Testis (tissue), 3 donors: ENCODE measurements around the gene KRTAP1-5. TPM values are rescaled to one million over a fixed set of nuclear protein-coding genes. Genes with fewer than 3 reads are reported as not detected.

ENCODE experiments used
- DNase-seq: peaks from one replicate; pipeline ENCODE4 v3.0.0-alpha.2; 2019
- H3K27ac ChIP-seq, 2 donors: fragments of 200-600 bp; sonication (generic); one replicate each; pipeline ENCODE4 v1.5.1; 2019
- H3K27me3 ChIP-seq: fragments of 200-600 bp; sonication (generic); one replicate; pipeline ENCODE4 v1.5.1; 2019
- H3K36me3 ChIP-seq: fragments of 200-600 bp; sonication (generic); one replicate; pipeline ENCODE4 v1.5.1; 2017; ENCODE audit warnings: low read depth; ENCODE audit errors: missing control alignments
- H3K4me1 ChIP-seq: fragments of 200-600 bp; sonication (generic); one replicate; pipeline ENCODE4 v1.5.1; 2019
- H3K4me3 ChIP-seq, 2 donors: fragments of 200-600 bp; sonication (generic); one replicate each; pipeline ENCODE4 v1.5.1; 2017 to 2019
- H3K9me3 ChIP-seq: fragments of 200-600 bp; sonication (generic); one replicate; pipeline ENCODE4 v1.5.1; 2017
- POLR2A ChIP-seq: fragments of 450-650 bp; IDR thresholded peaks from one replicate; pipeline ENCODE4 v1.6.1; 2017; ENCODE audit warnings: antibody characterized with exemption, mild to moderate bottlenecking, moderate library complexity
- WGBS, 2 donors: methylation state at CpG; one replicate each; pipeline ENCODE4 v1.1.5; 2018; 5-methylcytosine and 5-hydroxymethylcytosine counted together
- intact Hi-C: fragments of 100-400 bp; cut with DNase I; formaldehyde crosslinking; loops from one replicate; pipeline ENCODE4 v1.15.1; 2023; ENCODE audit warnings: low total_unique reads
- polyA plus RNA-seq: library from polyadenylated mRNA; stranded (reverse); fragments of 350-450 nt; fragmentation: Illumina TruSeq; extraction: RNeasy Lipid Tissue Mini Kit (QIAGEN cat#74804); gene quantifications from one replicate; pipeline ENCODE4 v1.2.3, GENCODE V29; 2014; ENCODE audit warnings: low read depth, low replicate concordance; ENCODE audit not compliant: insufficient read depth
- total RNA-seq, 2 donors: library from RNA; depleted of rRNA; stranded (reverse); fragments of >200 nt; gene quantifications; one replicate each; pipeline ENCODE4 v1.2.3, GENCODE V29; 2016
- TF ChIP-seq, protein P1 (sequence below), 3 experiments: fragments of 450-650 bp in 2 of 3; fragments of 200-600 bp in 1 of 3; sonication (generic) in 1 of 3; IDR thresholded peaks; one replicate each; pipeline ENCODE4 v1.5.1; 2016 to 2019; ENCODE audit warnings: antibody characterized with exemption in 3 of 3, mild to moderate bottlenecking in 2 of 3, moderate library complexity in 1 of 3

KRTAP1-5 gene
- total and polyA plus RNA-seq, 3 donors from 2014 or later = not detected

DNA sequence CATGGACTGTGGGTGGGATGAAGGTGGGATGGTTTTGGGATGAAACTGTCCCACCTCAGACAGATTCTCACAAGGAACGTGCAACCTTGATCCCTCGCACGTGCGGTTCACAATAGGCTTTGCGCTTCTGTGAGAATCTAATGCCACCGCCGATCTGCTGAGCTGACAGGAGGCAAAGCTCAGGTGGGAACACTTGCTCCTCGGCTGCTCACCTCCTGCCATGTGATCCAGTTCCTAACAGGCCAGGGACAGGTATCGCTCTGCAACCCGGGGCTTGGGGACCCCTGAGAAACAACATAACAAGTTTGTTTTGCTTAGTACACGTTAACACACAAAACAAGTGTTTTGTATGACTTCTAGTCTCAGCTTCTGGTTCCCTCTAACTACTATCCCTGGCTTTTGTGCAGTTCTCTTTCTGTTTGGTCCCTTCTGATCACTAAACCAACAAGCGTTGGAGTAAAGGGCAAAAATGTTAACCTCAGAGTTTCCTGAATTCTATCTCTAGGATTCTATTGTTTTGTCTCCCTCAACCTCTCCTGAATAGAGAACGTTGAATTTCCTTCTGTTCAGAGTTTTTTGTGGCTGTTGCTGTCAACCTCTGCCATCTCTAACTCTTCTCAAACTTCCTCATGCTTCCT is 10.3 kb downstream of the KRTAP1-5 start:
- no peaks in the 10 kb centered on the region for H3K9me3 ChIP-seq
- DNase-seq = no peak
- no peak overlapping the region for H3K4me3 ChIP-seq
- H3K27ac ChIP-seq = no peak overlapping the region
- intact Hi-C loops = no loop called here
- 79 to 88% methylated on average over 13 of the region's 13 CpGs for WGBS, 2 donors
- H3K27me3 ChIP-seq = no peaks in the 10 kb centered on the region
- no peaks in the 10 kb centered on the region for H3K36me3 ChIP-seq
- no peak for TF ChIP-seq POLR2A
- TF ChIP-seq, protein P1, sequence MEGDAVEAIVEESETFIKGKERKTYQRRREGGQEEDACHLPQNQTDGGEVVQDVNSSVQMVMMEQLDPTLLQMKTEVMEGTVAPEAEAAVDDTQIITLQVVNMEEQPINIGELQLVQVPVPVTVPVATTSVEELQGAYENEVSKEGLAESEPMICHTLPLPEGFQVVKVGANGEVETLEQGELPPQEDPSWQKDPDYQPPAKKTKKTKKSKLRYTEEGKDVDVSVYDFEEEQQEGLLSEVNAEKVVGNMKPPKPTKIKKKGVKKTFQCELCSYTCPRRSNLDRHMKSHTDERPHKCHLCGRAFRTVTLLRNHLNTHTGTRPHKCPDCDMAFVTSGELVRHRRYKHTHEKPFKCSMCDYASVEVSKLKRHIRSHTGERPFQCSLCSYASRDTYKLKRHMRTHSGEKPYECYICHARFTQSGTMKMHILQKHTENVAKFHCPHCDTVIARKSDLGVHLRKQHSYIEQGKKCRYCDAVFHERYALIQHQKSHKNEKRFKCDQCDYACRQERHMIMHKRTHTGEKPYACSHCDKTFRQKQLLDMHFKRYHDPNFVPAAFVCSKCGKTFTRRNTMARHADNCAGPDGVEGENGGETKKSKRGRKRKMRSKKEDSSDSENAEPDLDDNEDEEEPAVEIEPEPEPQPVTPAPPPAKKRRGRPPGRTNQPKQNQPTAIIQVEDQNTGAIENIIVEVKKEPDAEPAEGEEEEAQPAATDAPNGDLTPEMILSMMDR (IDR thresholded peaks at IDR 0.05) = no peak
- no peaks in the 10 kb centered on the region for H3K4me1 ChIP-seq

DNA sequence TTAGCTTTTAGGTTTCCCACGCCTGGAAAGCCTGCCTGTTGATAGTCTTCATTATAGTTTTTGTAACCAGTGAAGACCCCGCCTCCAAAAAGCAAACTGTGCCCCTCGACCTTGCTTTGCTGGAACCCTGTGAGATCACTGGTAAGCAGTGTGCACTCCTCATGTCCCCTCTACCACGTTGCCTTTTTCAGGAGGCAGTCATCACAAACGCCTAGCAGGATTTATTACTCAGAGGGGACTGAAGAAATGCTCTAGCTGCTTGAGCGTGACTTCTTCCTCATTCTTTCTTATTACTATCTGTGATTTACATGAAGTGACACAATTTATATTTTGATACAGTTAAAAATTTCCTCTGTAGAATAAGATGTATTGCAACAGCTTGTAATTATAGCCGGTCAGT is 11.6 kb downstream of the KRTAP1-5 start:
- intact Hi-C loops = no loop called here
- no peak for DNase-seq
- TF ChIP-seq, protein P1 (IDR thresholded peaks at IDR 0.05) = no peak
- no peak for TF ChIP-seq POLR2A
- Histone ChIP-seq H3K4me1 (no peaks in the 10 kb centered on the region), H3K9me3 (no peaks in the 10 kb centered on the region), H3K27ac (no peak overlapping the region), H3K4me3 (no peak overlapping the region), H3K36me3 (no peaks in the 10 kb centered on the region), H3K27me3 (no peaks in the 10 kb centered on the region)
- WGBS, 2 donors = 67 to 74% methylated on average over 7 of the region's 7 CpGs

- intact Hi-C loops = no loop called here
- DNase-seq = peak; percentile 34
- 20 to 26% methylated on average over 1 of the region's 1 CpG for WGBS, 2 donors
- Histone ChIP-seq H3K4me1 (no peaks in the 10 kb centered on the region), H3K36me3 (no peaks in the 10 kb centered on the region), H3K4me3 (no peak overlapping the region), H3K9me3 (no peaks in the 10 kb centered on the region), H3K27ac (no peak overlapping the region), H3K27me3 (no peaks in the 10 kb centered on the region)
- TF ChIP-seq, protein P1 (IDR thresholded peaks at IDR 0.05) = no peak
- TF ChIP-seq POLR2A = no peak
These were observed 13.4 kb downstream of the KRTAP1-5 start for GRCh38 chr17:41013606-41014005.

- intact Hi-C loops = no loop called here
- Histone ChIP-seq H3K9me3 (no peaks in the 10 kb centered on the region), H3K27me3 (no peaks in the 10 kb centered on the region), H3K36me3 (no peaks in the 10 kb centered on the region), H3K4me1 (no peaks in the 10 kb centered on the region), H3K27ac (no peak overlapping the region), H3K4me3 (no peak overlapping the region)
- TF ChIP-seq, protein P1 (IDR thresholded peaks at IDR 0.05) = no peak
- TF ChIP-seq POLR2A = no peak
- no peak for DNase-seq
- 88 to 93% methylated on average over 3 of the region's 3 CpGs for WGBS, 2 donors
These were observed 13.8 kb downstream of the KRTAP1-5 start for GRCh38 chr17:41013181-41013580.
